HEK293T (cell line): ENCODE measurements around the gene DPP4.

Source experiments
- CTCF ChIA-PET: fragments of 350-600 bp; formaldehyde crosslinking; extraction: SDS; loops from one replicate; lab custom pipeline; 2021; ENCODE audit warnings: antibody characterized with exemption, inconsistent platforms; lab: Yijun Ruan, JAX
- POLR2A ChIA-PET: fragments of 350-600 bp; formaldehyde crosslinking; extraction: SDS; loops from one replicate; lab custom pipeline; 2020; ENCODE audit warnings: antibody characterized with exemption, inconsistent platforms; lab: Yijun Ruan, JAX
- DNase-seq: peaks from one replicate; pipeline ENCODE4 v3.0.0; 2012; ENCODE audit warnings: mixed read lengths; ENCODE audit errors: extremely low spot score
- ARNT ChIP-seq: fragments of 450-650 bp; IDR thresholded peaks from 2 replicates; pipeline ENCODE4 v1.6.1; 2017; ENCODE audit warnings: mild to moderate bottlenecking
- BHLHE40 ChIP-seq: fragments of 450-650 bp; IDR thresholded peaks from 2 replicates; pipeline ENCODE4 v1.6.1; 2016; ENCODE audit warnings: mild to moderate bottlenecking, moderate library complexity, borderline replicate concordance
- CTBP1 ChIP-seq: fragments of 450-650 bp; IDR thresholded peaks from 2 replicates; pipeline ENCODE4 v1.6.1; 2016; ENCODE audit warnings: borderline replicate concordance
- ELF4 ChIP-seq: fragments of 450-650 bp; IDR thresholded peaks from 2 replicates; pipeline ENCODE4 v1.6.1; 2017; ENCODE audit warnings: antibody characterized with exemption
- FOXA1 ChIP-seq: fragments of 450-650 bp; IDR thresholded peaks from 2 replicates; pipeline ENCODE4 v1.6.1; 2016; ENCODE audit warnings: mild to moderate bottlenecking
- FOXK2 ChIP-seq: fragments of 450-650 bp; IDR thresholded peaks from 2 replicates; pipeline ENCODE4 v1.6.1; 2016; ENCODE audit warnings: mild to moderate bottlenecking
- FOXM1 ChIP-seq: fragments of 450-650 bp; IDR thresholded peaks from 2 replicates; pipeline ENCODE4 v1.6.1; 2017; ENCODE audit warnings: mild to moderate bottlenecking, borderline replicate concordance
- HDGF ChIP-seq: fragments of 450-650 bp; IDR thresholded peaks from 2 replicates; pipeline ENCODE4 v1.6.1; 2017; ENCODE audit warnings: antibody characterized with exemption, borderline replicate concordance
- L3MBTL2 ChIP-seq: fragments of 450-650 bp; conservative IDR thresholded peaks from 2 replicates; pipeline ENCODE4 v1.6.1; 2016; ENCODE audit warnings: mild to moderate bottlenecking
- LEF1 ChIP-seq: fragments of 450-650 bp; IDR thresholded peaks from 2 replicates; pipeline ENCODE4 v1.6.1; 2017; ENCODE audit warnings: mild to moderate bottlenecking, borderline replicate concordance
- NFRKB ChIP-seq: fragments of 450-650 bp; IDR thresholded peaks from 2 replicates; pipeline ENCODE4 v1.6.1; 2016; ENCODE audit warnings: mild to moderate bottlenecking, moderate library complexity
- SP1 ChIP-seq: fragments of 450-650 bp; IDR thresholded peaks from 2 replicates; pipeline ENCODE4 v1.6.1; 2017
- SUZ12 ChIP-seq: fragments of 450-650 bp; IDR thresholded peaks from 2 replicates; pipeline ENCODE4 v1.6.1; 2016; ENCODE audit warnings: mild to moderate bottlenecking
- TARDBP ChIP-seq: fragments of 450-650 bp; IDR thresholded peaks from 2 replicates; pipeline ENCODE4 v1.6.1; 2016
- ZNF384 ChIP-seq: fragments of 450-650 bp; IDR thresholded peaks from 2 replicates; pipeline ENCODE4 v1.6.1; 2016
- TF ChIP-seq, protein P1 (sequence below): fragments of 450-650 bp; IDR thresholded peaks from 2 replicates; pipeline ENCODE4 v1.6.1; 2016

The DPP4 gene

DNA sequence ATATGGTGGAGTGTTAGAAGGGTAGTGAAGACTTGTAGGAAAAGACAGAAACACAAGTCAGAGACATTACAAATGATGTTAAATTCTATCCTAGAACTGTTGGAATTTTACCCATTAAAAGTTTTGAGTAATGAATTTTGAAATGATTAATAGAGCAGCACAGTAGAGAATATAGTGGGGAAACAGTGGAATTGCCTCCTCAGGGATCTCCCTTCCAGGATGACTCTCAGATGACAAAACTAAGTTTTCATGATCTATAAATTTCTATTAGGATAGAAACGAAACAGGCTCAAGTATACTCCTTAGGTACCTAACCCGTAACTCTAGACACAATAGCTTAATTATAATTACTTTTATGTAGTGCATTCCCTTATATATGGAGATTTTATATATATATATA lies 86.7 kb downstream of the DPP4 start:
- TF ChIP-seq ARNT (no peak), BHLHE40 (no peak), LEF1 (no peak), SP1 (no peak), L3MBTL2 (no peak), FOXM1 (no peak), CTBP1 (no peak), ELF4 (no peak), FOXK2 (no peak)
- ChIA-PET POLR2A (no interaction called here), CTCF (no interaction called here)
- DNase-seq = no peak

DNA sequence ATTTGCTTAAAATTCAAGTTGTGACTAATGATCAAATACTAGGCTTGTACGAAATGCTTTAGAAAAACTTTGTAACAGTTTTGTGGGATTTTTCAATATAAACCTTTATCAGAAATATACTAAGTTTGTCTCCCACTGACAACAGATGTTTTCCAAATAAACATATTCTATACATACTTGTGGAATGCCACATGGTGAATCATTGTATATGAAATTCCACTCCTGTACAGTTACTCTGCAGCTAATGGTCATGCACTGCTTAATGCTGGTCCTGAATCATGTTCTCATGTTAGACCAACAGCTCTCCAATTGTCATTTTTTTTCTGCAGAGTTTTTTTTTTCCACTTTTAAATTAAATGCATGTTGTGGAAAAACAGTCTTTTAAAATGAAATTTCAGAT lies 90.1 kb downstream of the DPP4 start:
- DNase-seq = no peak
- ChIA-PET POLR2A (no interaction called here), CTCF (no interaction called here)
- no peak for TF ChIP-seq FOXM1
- TF ChIP-seq LEF1 = no peak
- no peak for TF ChIP-seq HDGF
- no peak for TF ChIP-seq ARNT

DNA sequence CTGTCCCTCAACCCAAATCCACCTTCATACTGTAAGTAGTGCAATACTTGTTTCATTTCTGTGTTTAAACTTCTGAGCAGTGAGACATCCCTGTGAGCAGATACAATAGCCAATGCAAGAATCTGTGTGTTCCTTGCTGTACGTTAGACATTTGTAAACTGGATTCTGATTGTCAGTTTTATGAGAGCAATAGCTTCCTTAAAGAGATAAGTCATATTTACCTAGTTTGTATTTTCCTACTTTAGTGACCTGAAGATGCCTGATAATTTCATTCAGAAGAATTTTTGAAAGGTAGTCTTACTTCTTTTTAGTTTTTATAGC lies 90.7 kb downstream of the DPP4 start:
- DNase-seq = no peak
- POLR2A ChIA-PET = no interaction called here
- CTCF ChIA-PET = no interaction called here
- TF ChIP-seq NFRKB (no peak), L3MBTL2 (no peak), HDGF (no peak), BHLHE40 (no peak)

DNA sequence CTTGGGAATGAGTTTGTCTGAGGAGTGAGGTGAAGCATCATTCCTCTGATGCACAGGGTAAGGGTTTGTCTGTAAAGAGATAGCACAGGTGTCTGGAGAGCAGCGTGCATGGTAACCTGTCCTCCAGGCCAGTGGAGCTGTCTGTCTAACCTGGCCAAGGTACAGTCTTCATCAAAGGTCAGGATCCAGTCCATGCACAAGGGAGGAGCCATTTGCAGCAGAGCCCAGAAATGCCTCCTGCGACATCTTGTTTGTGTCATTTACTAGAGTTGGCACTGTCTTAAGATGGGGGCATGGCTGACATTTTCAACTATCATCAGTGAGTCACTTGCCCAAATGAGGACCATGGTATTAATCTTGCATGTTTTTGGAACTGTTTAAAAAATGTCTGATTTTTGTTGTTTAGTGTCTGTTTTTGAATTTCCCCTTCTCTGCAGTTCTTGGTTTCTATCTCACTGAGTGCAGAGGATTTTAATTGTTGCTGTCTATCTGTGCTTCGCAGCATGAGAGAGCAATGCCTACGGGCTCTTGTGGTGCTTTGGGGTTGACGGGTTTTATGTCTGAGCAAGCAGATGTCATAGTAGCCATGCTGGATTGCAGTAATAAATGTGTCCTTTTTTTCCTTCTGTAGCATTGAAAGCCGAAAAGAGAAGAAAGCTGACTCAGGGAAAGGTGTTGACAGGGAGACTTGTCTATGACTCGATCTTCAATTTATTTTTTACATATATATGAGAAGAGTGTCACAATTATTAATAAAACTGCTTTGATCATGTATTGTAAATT lies 91.3 kb downstream of the DPP4 start:
- no peak for TF ChIP-seq FOXK2
- TF ChIP-seq FOXM1 = no peak
- TF ChIP-seq, protein P1, sequence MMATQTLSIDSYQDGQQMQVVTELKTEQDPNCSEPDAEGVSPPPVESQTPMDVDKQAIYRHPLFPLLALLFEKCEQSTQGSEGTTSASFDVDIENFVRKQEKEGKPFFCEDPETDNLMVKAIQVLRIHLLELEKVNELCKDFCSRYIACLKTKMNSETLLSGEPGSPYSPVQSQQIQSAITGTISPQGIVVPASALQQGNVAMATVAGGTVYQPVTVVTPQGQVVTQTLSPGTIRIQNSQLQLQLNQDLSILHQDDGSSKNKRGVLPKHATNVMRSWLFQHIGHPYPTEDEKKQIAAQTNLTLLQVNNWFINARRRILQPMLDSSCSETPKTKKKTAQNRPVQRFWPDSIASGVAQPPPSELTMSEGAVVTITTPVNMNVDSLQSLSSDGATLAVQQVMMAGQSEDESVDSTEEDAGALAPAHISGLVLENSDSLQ = no peak
- no peak for TF ChIP-seq SUZ12
- no peak for TF ChIP-seq HDGF
- TF ChIP-seq L3MBTL2 = no peak
- no peak for TF ChIP-seq FOXA1
- no peak for TF ChIP-seq ELF4
- no peak for TF ChIP-seq BHLHE40
- TF ChIP-seq TARDBP = no peak
- TF ChIP-seq CTBP1 = no peak
- TF ChIP-seq ARNT = no peak
- TF ChIP-seq LEF1 = no peak
- CTCF ChIA-PET = no interaction called here
- POLR2A ChIA-PET = no interaction called here
- no peak for DNase-seq

DNA sequence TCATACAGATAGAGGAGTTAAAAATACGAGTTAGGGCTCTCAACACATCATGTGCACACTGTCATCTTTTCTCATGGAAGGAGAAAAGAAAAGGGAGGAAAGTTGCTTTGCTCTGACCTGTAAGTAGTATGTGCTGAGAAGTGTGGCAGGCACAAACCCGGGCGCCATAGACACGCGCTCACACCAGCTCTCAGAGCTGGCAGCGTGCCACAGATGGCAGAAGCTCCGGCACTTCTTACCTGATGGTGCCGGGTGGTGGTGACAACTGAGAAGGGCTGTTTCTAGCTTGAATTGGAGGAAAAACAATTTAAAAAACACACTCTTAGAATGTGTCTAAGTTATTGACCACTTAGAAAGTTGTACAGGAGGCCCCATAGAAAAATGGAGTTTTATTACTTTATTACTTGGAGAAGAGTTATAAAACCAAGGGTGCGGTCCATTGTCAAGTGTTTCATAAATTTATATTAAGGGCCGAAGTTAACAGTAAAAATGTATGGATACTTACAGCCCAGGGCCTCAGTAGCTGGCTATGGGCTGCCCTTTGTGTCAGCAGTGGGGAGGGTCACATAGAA lies 92.2 kb downstream of the DPP4 start:
- POLR2A ChIA-PET = no interaction called here
- TF ChIP-seq FOXK2 = no peak
- no peak for TF ChIP-seq BHLHE40
- no peak for TF ChIP-seq ELF4
- TF ChIP-seq SUZ12 = no peak
- TF ChIP-seq, protein P1 = no peak
- no peak for TF ChIP-seq LEF1
- no peak for TF ChIP-seq ARNT
- TF ChIP-seq TARDBP = no peak
- no peak for TF ChIP-seq HDGF
- TF ChIP-seq ZNF384 = no peak
- no peak for TF ChIP-seq SP1
- TF ChIP-seq FOXA1 = no peak
- TF ChIP-seq L3MBTL2 = no peak
- no peak for TF ChIP-seq CTBP1
- TF ChIP-seq FOXM1 = no peak
- no peak for TF ChIP-seq NFRKB
- no peak for DNase-seq
- CTCF ChIA-PET = interaction anchor here (0.6 kb wide), 1 partner anchor 804 kb away, joined by 3 read pairs; no protein-coding TSS in a partner anchor

DNA sequence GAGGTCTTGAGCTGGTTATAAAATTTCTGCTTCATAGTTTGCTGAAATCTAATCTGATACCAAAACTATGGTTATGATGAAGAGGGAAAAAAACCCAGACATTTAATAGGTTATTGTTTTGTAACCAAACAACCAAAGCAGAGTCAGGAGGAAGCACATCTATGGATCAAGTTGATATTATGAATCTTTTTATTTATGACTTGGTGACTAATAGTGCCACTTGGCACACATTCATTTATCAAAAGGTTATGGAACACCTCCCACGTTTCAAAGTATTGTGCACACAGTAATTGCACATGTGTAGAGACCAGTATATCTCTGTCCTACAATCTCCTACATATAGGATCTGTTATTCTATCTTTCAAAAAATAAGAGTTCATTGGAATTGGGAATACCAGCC lies 93.0 kb downstream of the DPP4 start:
- ChIA-PET POLR2A (no interaction called here), CTCF (no interaction called here)
- DNase-seq = no peak
- TF ChIP-seq ZNF384 (no peak), SP1 (no peak), LEF1 (no peak), BHLHE40 (no peak), FOXK2 (no peak), L3MBTL2 (no peak), NFRKB (no peak), ARNT (no peak), CTBP1 (no peak), SUZ12 (no peak), FOXM1 (no peak), HDGF (no peak), FOXA1 (no peak), ELF4 (no peak), TARDBP (no peak)
- TF ChIP-seq, protein P1 = no peak
